ENCODE data around the gene MASP2.

GRCh38 chr1:11041048-11041447 lies 6.0 kb downstream of the MASP2 start:
- TF ChIP-seq CTCF (conservative IDR thresholded peaks at IDR 0.05 in 1 of 2, IDR thresholded peaks at IDR 0.05 in 1 of 2; ENCODE audit: low read depth in 1 of 2, low read length in 2 of 2) (no peak), EZH2 (IDR thresholded peaks at IDR 0.05; ENCODE audit: low read length, missing control alignments) (no peak)

Measured in fibroblast of lung (primary cell).